Stimulated activated CD4-positive, alpha-beta T cell treated with anti-CD3 and anti-CD28 coated beads, Interleukin-1b, Interleukin-23, amount 100 ng/mL, for 24 hours (primary cell): Measurements from ENCODE around the gene TAPT1.
"Not testable (repeated sequence)": the region's sequence is repeated elsewhere in the genome, so short reads cannot be mapped to it uniquely, and the experiment has no call there.

Experiments
- DNase-seq, 4 experiments: peaks; one replicate each; pipeline ENCODE4 v3.0.0-alpha.2; 2020; ENCODE audit warnings: low read depth in 4 of 4, low spot score in 1 of 4

The TAPT1 gene, protein sequence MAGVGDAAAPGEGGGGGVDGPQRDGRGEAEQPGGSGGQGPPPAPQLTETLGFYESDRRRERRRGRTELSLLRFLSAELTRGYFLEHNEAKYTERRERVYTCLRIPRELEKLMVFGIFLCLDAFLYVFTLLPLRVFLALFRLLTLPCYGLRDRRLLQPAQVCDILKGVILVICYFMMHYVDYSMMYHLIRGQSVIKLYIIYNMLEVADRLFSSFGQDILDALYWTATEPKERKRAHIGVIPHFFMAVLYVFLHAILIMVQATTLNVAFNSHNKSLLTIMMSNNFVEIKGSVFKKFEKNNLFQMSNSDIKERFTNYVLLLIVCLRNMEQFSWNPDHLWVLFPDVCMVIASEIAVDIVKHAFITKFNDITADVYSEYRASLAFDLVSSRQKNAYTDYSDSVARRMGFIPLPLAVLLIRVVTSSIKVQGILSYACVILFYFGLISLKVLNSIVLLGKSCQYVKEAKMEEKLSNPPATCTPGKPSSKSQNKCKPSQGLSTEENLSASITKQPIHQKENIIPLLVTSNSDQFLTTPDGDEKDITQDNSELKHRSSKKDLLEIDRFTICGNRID

DNA sequence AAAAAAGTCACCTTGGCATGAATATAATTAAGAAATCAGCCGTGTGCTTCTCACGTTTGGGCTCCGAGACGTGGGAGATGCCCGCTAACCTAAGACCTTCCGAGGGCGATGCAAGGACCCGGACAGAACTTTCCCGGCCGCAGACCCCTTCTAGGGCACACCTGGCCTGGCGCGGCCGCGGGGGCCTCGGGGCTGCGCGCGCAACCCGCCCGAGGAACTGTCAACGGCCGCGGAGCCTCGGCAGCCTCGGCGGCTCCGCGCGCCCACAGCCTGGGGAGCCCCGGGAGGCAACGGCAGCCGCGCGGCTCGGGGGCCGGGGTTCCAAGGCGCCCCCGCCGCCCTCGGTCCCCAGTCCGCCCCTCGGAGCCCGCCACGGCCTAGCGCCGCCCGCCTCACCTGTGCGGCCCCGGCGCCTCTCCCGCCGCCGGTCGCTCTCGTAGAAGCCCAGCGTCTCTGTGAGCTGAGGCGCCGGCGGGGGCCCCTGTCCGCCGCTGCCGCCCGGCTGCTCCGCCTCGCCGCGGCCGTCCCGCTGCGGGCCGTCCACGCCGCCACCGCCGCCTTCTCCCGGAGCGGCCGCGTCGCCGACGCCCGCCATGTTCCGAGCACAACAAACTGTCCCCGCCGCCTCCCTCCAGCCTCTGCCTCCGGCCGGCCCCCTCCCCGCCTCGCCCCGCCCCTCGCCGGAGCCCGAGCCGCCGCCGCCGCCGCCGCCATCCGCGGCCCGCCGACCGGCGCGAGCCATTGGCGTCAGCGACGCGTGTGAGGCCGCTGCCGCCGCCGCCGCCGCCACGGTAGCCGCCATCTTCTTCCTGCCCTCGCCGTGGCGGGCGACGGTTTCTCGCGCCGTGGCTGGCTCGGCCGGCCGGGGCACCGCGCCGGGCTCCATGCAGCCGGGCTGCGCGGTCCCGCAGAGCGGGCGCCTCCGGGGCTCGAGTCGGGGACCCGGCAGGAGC lies at the start of gene TAPT1:
Gene TAPT1, minus strand, starts transcription at position 609 of the 953 bp plus-strand sequence. Its CDS starts 14 bp downstream, at position 595.
- peak; percentile 53 to 76 (median 62) for DNase-seq

GRCh38 chr4:16271411-16271810 lies 45.1 kb upstream of the TAPT1 start:
- DNase-seq = no peak

DNA sequence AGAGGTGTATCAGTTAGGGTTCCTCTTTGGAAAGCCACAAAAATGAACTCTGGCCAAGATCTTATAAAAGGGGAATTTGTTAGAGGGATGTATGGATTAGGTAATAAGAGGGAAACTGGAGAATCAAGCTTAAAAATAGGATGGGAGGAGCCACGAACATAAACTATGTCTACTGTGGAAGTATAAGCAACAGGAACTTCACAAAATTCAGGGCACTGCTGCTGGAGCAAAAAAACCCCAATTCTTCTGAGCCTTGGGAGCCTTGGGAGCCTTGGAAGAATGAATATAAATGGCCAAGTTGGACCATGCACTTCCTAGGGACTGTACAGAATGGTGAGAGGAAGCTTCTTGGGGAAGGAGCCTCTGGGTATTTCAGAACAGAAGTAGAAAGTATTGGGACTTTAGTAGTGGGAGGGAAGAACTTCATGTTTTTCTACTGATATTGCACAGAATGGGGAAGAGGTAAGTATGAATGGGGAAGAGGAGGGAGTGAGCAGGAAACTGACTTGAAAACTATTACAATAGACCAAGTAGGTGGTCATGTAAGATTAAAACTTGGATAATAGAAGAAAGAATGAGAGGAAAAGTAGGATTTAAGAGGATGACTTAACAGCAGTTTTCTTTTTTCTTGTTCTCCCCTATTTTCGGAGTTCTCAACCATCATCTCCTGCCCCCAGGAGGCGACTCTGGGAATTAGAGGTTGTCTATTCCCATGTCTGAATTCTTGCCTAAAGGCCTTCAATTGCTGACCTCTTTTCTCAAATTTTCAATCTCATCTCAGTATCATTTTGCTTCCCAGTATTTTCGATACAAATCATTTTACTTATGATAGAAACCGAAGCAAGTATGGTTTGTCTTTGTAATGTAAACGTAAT lies 44.4 kb upstream of the TAPT1 start:
- DNase-seq = no peak

DNA sequence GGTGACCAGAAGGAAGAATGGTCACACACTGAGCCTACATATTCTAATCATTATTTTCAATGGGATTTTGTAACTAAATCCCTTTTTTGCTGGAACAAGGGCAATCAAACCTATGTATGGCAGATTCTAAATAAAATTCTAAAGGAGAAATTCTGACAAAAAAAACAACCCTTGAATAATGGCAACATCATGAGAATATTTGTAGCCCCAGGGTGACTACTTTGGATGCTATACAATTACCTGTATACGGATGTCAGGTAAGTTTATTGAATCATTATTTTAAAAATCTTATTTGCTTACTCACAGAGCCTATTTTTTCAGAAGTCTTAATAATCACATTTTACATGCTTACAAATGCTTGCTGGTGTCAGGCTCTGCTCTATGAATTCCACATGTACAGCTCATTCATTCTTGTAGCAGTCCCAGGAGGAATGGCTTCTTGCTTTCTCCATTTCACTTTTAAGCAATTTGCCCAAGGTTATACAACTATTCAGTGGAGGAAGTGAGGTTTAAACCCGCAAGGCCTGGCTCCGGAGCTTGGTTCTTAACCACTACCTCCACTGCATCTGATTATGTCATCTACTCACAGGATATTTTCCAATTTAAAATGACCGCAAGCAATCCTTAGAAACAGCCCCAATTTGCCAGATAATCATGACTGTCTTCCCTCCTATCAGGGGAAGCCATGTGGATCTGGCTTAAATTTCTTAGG lies 43.6 kb upstream of the TAPT1 start:
- not testable (repeated sequence) for DNase-seq

GRCh38 chr4:16269240-16269639 lies 43.0 kb upstream of the TAPT1 start:
- no peak for DNase-seq

DNA sequence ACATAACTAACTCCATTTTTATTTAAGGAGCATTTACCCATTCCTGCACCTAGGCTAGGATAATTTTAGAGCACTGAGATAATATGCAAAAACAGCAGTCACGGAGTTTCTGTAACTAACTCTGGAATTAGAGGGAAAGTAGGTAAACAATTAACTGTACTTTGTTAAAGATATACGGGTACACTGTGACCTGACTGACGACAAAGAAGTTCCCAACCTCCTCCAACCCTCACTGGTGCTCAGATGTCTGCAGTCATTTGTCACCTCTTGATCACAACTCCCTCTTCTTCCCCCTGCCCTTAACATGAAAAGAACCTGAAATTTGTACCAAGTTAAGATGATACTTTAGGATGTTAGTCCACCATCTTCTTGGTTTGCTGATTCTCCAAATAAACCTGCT lies 42.0 kb upstream of the TAPT1 start:
- no peak for DNase-seq

DNA sequence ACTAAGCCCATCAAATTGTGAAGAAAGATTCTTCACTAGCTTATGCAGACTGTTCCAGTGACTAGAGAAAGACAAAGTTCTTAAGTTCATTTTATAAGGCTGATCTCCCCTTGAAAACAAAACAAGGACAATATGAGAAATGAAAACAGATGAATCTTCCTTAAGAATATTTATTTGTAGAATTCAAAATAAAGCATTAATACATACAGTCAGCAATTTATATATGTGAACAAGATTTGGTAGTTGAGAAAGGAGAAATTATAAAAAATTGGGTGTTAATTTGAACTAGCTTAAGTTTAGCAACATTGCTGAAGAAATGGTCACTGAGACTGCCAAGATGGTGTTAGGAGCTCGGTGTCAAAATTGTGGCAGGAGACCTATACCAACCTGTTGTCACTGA lies 41.4 kb upstream of the TAPT1 start:
- DNase-seq = no peak

DNA sequence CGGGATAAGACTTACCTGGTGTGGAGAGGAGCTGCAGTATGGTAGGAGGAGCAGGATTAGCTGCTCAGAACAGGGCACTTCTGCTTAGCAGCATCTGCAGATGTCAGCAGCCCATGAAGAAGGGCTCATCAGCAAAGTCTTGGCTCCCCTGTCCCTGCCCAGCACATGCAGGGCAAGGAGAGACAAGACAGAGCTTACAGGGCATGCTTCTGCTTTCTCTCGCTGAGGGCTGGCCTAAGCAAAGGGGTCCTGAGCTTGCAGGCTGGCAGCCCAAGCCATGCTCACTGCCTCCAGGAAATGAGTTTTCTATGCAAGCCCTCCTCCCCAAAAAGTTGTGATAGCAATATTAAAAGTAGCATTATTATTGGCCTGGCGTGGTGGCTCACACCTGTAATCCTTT lies 39.5 kb upstream of the TAPT1 start:
- DNase-seq = no peak

GRCh38 chr4:16264798-16265197 lies 38.5 kb upstream of the TAPT1 start:
- DNase-seq = no peak

DNA sequence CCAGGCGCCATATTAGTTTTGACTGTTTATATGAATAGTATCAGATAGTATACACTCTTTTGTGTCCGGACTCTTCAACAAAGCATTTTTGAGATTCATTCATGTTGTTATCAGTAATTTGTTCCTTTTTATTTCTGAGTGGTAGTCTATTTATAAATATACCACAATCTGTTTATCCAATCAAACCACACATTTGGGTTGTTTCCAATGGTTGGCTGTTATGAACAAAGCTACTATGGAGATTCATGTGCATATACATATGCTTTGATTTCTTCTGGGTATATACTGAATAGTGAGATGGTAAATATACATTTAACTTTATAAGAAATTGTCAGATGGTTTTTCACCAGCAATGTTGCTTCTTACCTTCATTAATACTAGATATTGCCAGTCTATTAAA lies 36.8 kb upstream of the TAPT1 start:
- DNase-seq = no peak

- DNase-seq = no peak
Measured at GRCh38 chr4:16262188-16262587, 35.9 kb upstream of the TAPT1 start.

- no peak for DNase-seq
Measured at GRCh38 chr4:16261313-16261878, 35.1 kb upstream of the TAPT1 start.

GRCh38 chr4:16259889-16260246 lies 33.6 kb upstream of the TAPT1 start:
- DNase-seq = peak in 1 of 4 experiments; percentile 11

DNA sequence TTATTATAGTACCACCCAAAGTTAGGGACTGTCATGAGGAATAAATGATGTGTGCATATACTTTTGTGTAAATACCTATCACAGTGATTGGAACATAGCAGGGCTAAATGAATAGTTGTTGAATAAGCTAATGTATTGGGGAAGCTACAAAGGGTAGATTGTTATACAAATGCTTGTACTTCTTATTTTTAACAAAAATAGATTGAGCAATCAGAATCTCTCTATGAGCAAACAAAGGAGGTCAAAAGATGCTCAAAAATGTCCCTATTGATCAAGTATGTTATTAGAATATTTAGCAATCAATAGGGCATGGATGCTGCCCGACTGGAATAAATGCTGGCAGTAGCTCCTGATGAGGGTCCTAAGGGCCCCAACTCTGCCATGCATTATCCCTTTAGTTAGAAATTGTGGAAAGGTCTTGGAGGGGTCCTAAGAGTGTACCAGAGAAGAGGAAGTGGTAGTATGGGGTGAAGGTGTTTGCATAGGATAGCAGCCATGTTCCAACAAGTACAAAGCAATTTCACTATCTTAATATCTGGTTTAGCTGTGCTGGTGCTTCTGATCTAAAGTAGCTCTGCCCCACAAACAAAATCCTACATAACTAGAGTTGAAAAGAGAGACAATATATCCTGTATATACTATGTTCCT lies 33.1 kb upstream of the TAPT1 start:
- no peak for DNase-seq

DNA sequence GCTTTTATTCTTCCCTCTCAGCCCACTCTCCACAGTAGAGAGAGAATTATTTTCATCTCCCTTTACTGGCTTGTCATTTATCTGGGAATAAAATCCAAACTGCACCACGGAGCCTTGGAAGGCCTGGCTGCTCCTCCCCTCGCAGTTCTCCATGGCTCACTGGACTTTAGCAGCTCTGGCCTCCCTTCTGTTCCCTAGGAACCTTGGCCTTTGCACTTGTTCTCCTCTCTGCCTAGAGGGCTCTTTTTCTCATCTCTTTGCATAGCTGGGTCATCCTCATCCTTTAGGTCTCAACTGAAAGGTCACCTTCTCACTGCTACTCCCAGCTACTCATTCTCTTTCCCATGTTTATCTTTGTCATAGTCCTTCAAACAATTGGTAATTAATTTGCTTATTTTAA lies 31.3 kb upstream of the TAPT1 start:
- no peak for DNase-seq

DNA sequence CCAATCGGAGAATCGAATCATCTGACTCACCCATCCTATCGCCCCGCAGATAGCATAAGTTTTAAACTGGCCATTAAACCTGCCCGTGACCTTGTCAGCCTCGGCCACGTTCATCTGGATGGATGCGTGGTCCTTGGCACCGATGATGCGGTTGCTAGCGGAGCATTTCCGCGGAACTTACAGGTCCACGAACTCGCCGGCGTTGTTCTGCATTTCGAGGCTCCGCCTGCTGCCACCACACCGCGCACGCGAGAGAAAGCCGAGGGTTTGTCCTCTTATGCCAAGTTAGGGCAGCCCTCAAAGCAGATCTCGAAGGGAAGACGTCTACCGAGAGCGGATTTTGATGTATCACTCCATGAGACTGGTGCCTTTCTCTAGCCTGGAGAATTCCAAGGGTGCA lies 30.1 kb upstream of the TAPT1 start:
- DNase-seq = no peak

- no peak for DNase-seq
Measured at GRCh38 chr4:16255730-16256129, 29.5 kb upstream of the TAPT1 start.

GRCh38 chr4:16253127-16253960 lies 27.1 kb upstream of the TAPT1 start:
- no peak for DNase-seq
